HepG2 (cell line): ENCODE measurements around the gene JOSD2. TPM values are rescaled to one million over a fixed set of nuclear protein-coding genes. Genes with fewer than 3 reads are reported as not detected.

Experiments
- ATAC-seq: fragments of 200-7000 bp; cut with Tn5 transposase; 3 replicates; pipeline ENCODE4 v1.9.1; 2020; ENCODE audit warnings: mild to moderate bottlenecking, moderate library complexity
- BruUV-seq: library from RNA; stranded (reverse); fragments of 400-500 nt; replicated peaks from 2 replicates; lab custom pipeline; 2021; lab: Mats Ljungman, UMichigan
- CTCF ChIA-PET: fragments of 300-600 bp; formaldehyde crosslinking; extraction: SDS; loops from one replicate; lab custom pipeline; 2021; ENCODE audit warnings: low total read pairs, inconsistent platforms, low intra/inter-chr PET ratio; lab: Yijun Ruan, JAX
- POLR2A ChIA-PET: fragments of 350-600 bp; sonication (Branson Sonifier 250); formaldehyde crosslinking; loops from one replicate; lab custom pipeline; 2020; ENCODE audit warnings: antibody characterized with exemption, inconsistent platforms; lab: Yijun Ruan, JAX
- DNase-seq: peaks from one replicate; pipeline ENCODE4 v3.0.0-alpha.2; 2015; ENCODE audit warnings: low spot score
- FAIRE-seq: peaks from 3 replicates; lab custom pipeline; 2011; peaks lifted over from hg19 to GRCh38; lab: Jason Lieb, UNC
- H2AFZ ChIP-seq: one replicate; pipeline ENCODE4 v1.6.1; 2011; ENCODE audit warnings: low read length, inconsistent platforms
- H3K27ac ChIP-seq: fragments of 300-600 bp; 3 replicates; pipeline ENCODE4 v1.8.0; 2011; ENCODE audit warnings: mixed run types, mild to moderate bottlenecking, mixed read lengths, low read length, inconsistent platforms; ENCODE audit not compliant: insufficient read depth; ENCODE audit errors: extremely low read length
- H3K27me3 ChIP-seq, 2 experiments: fragments of 200-600 bp in 1 of 2; 2 replicates in 1 of 2; 3 replicates in 1 of 2; pipeline versions ENCODE4 v1.6.0 to v1.8.0; 2011; ENCODE audit warnings: low read length in 2 of 2, mild to moderate bottlenecking in 2 of 2, moderate library complexity in 2 of 2, inconsistent platforms in 1 of 2; ENCODE audit not compliant: insufficient read depth in 2 of 2, control insufficient read depth in 1 of 2
- H3K36me3 ChIP-seq, 2 experiments: fragments of 200-600 bp in 1 of 2; replicated peaks in 1 of 2; 2 replicates in 1 of 2; 3 replicates in 1 of 2; pipeline versions ENCODE4 v1.5.1 to v1.8.0; 2011; ENCODE audit warnings: low read length in 2 of 2, inconsistent platforms in 1 of 2; ENCODE audit not compliant: insufficient read depth in 2 of 2, control insufficient read depth in 1 of 2
- H3K4me1 ChIP-seq: 2 replicates; pipeline ENCODE4 v1.5.1; 2012; ENCODE audit warnings: low read length, inconsistent platforms; ENCODE audit not compliant: insufficient read depth
- H3K4me2 ChIP-seq: 2 replicates; pipeline ENCODE4 v1.6.0; 2011; ENCODE audit warnings: low read depth, low read length, inconsistent platforms
- H3K4me3 ChIP-seq, 3 experiments: fragments of 200-600 bp in 1 of 3; sonication (generic), shearing (Covaris generic) in 1 of 3; replicated peaks in 1 of 3; 2 replicates each; pipeline ENCODE4 v1.5.1; 2011 to 2016; ENCODE audit warnings: low read length in 3 of 3, inconsistent platforms in 2 of 3, low read depth in 2 of 3, mild to moderate bottlenecking in 2 of 3, control low read depth in 1 of 3, mixed read lengths in 1 of 3; ENCODE audit not compliant: insufficient read depth in 1 of 3
- H3K79me2 ChIP-seq: one replicate; pipeline ENCODE4 v1.6.1; 2011; ENCODE audit warnings: low read length, inconsistent platforms; ENCODE audit not compliant: insufficient read depth
- H3K9ac ChIP-seq: 2 replicates; pipeline ENCODE4 v1.6.0; 2011; ENCODE audit warnings: mild to moderate bottlenecking, low read depth, low read length, inconsistent platforms; ENCODE audit not compliant: insufficient read depth
- H3K9me3 ChIP-seq: 2 replicates; pipeline ENCODE4 v1.5.1; 2012; ENCODE audit warnings: mild to moderate bottlenecking, low read length
- H4K20me1 ChIP-seq: 2 replicates; pipeline ENCODE4 v1.6.0; 2011; ENCODE audit warnings: inconsistent platforms, mild to moderate bottlenecking, low read length, moderate library complexity; ENCODE audit not compliant: insufficient read depth
- ATM ChIP-seq: fragments of 450-650 bp; IDR thresholded peaks from 2 replicates; pipeline ENCODE4 v1.7.1; 2017; ENCODE audit warnings: mild to moderate bottlenecking, borderline replicate concordance
- GZF1 ChIP-seq: sonication (generic); formaldehyde crosslinking; IDR thresholded peaks from 2 replicates; pipeline ENCODE4 v1.5.1; 2020; ENCODE audit warnings: mild to moderate bottlenecking, missing genetic modification reagents
- JARID2 ChIP-seq: sonication (generic); formaldehyde crosslinking; IDR thresholded peaks from 2 replicates; pipeline ENCODE4 v1.8.1; 2023; ENCODE audit warnings: missing genetic modification reagents, inconsistent platforms; ENCODE audit not compliant: insufficient replicate concordance
- KDM5A ChIP-seq: fragments of 200-600 bp; sonication (generic); IDR thresholded peaks from 2 replicates; pipeline ENCODE4 v1.7.0; 2018; ENCODE audit warnings: antibody characterized with exemption, mild to moderate bottlenecking, low read length, borderline replicate concordance
- ZBTB7B ChIP-seq: sonication (generic); formaldehyde crosslinking; IDR thresholded peaks from 2 replicates; pipeline ENCODE4 v1.4.0; 2020; ENCODE audit warnings: missing genetic modification reagents
- ZNF558 ChIP-seq: sonication (generic); formaldehyde crosslinking; IDR thresholded peaks from 2 replicates; pipeline ENCODE4 v1.9.0; 2022; ENCODE audit warnings: mild to moderate bottlenecking, missing genetic modification reagents, borderline replicate concordance
- ZNF616 ChIP-seq: sonication (generic); formaldehyde crosslinking; IDR thresholded peaks from 2 replicates; pipeline ENCODE4 v1.5.0; 2020; ENCODE audit warnings: low read depth, mild to moderate bottlenecking, missing genetic modification reagents
- ZNF629 ChIP-seq: sonication (generic); formaldehyde crosslinking; conservative IDR thresholded peaks from 2 replicates; pipeline ENCODE4 v1.5.0; 2020; ENCODE audit warnings: missing genetic modification reagents
- ZSCAN12 ChIP-seq: sonication (generic); formaldehyde crosslinking; IDR thresholded peaks from 2 replicates; pipeline ENCODE4 v1.9.0; 2021; ENCODE audit warnings: mild to moderate bottlenecking, missing genetic modification reagents
- WGBS: methylation state at CpG from one replicate; pipeline ENCODE4 v1.1.6; 2017; ENCODE audit warnings: low lambda C conversion rate; 5-methylcytosine and 5-hydroxymethylcytosine counted together
- in situ Hi-C: cut with HindIII; loops from 2 replicates; pipeline ENCODE4 v1.10.0; 2017; ENCODE audit warnings: low pct_unique_long_range_greater_than_20kb; ENCODE audit not compliant: extremely low pct_ligation_motif_present
- intact Hi-C: fragments of 100-400 bp; cut with micrococcal nuclease; formaldehyde crosslinking; loops from one replicate; pipeline ENCODE4 v1.10.0; 2022; ENCODE audit not compliant: unreplicated experiment
- polyA plus RNA-seq, 8 experiments: library from polyadenylated mRNA; depleted of rRNA in 3 of 8; stranded (reverse) in 7 of 8; unstranded in 1 of 8; fragments of >200 nt; fragmentation: Illumina TruSeq in 4 of 8; extraction: Trizol in 4 of 8; gene quantifications; 2 replicates each; pipeline versions ENCODE4 v1.2.1 to v1.2.3, GENCODE V29; 2011 to 2016; ENCODE audit warnings: low read depth in 4 of 8, missing spikeins in 1 of 8, mixed read lengths in 1 of 8; ENCODE audit not compliant: insufficient read depth in 1 of 8
- total RNA-seq, 5 experiments: library from RNA; depleted of rRNA; stranded (reverse); fragments of >200 nt; fragmentation: Illumina TruSeq; extraction: Trizol; gene quantifications; 2 replicates each; pipeline ENCODE4 v1.2.3, GENCODE V29; 2016; ENCODE audit warnings: low read depth in 1 of 5
- TF ChIP-seq, protein P1 (sequence below), 2 experiments: sonication (generic) in 1 of 2; formaldehyde crosslinking in 1 of 2; IDR thresholded peaks; 2 replicates each; pipeline versions ENCODE4 v1.5.1 to v1.6.1; 2011 to 2020; ENCODE audit warnings: borderline replicate concordance in 1 of 2, low read depth in 1 of 2, low read length in 1 of 2, mild to moderate bottlenecking in 1 of 2, missing genetic modification reagents in 1 of 2, moderate library complexity in 1 of 2
- TF ChIP-seq, protein P2 (sequence below): sonication (generic); formaldehyde crosslinking; IDR thresholded peaks from 2 replicates; pipeline ENCODE4 v1.5.0; 2020; ENCODE audit warnings: mild to moderate bottlenecking, missing genetic modification reagents
- TF ChIP-seq, protein P3 (sequence below): sonication (generic); formaldehyde crosslinking; IDR thresholded peaks from 2 replicates; pipeline ENCODE4 v1.5.1; 2020; ENCODE audit warnings: missing genetic modification reagents, mild to moderate bottlenecking, borderline replicate concordance

Gene JOSD2
- total and polyA plus RNA-seq, 2 of the 13 experiments (the other 11 are each of a cell fraction or from before 2014, with no cell fraction given), result 2.0 to 4.1 TPM

DNA sequence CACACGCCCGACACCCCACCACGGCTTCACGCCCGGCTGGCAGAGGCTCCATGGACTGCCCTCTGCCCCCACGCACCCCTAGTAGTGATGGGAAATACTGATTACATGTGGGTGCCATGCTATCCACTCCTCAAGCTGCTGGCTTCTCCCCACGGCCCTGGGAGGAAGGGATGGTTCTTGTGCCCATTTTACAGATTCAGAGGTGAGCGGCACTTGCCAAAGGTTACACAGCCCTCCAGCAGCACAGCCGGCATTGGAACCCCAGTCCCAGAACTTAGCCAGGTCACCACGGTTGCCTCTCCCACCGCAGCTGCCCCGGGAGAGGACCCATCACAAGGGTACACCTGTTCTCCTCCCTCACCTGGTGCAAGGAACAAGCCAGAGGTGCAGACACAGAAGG is 44.0 kb upstream of the JOSD2 start:
- Histone ChIP-seq H3K27me3 (peaks cover 1 to 23% of the 10 kb centered on the region in 2 experiments; a peak in 3 of 5 replicates), H3K9me3 (no peaks in the 10 kb centered on the region), H3K4me1 (peaks cover 13% of the 10 kb centered on the region), H3K36me3 (no peaks in the 10 kb centered on the region), H3K27ac (no peak overlapping the region), H2AFZ (no peak overlapping the region), H4K20me1 (no peaks in the 10 kb centered on the region), H3K4me3 (no peak overlapping the region), H3K4me2 (no peak overlapping the region), H3K79me2 (no peaks in the 10 kb centered on the region), H3K9ac (no peak overlapping the region)
- POLR2A ChIA-PET, result no interaction called here
- WGBS, result 68% methylated on average over 6 of the region's 12 CpGs
- FAIRE-seq, result no peak
- in situ Hi-C loops, result no loop called here
- ATAC-seq, result no peak
- CTCF ChIA-PET, result no interaction called here
- intact Hi-C loops, result no loop called here
- no peak for DNase-seq
- TF ChIP-seq ATM (no peak), ZNF629 (CRISPR knock-in tag) (peak; percentile 63)
- BruUV-seq, result no TSS peak

DNA sequence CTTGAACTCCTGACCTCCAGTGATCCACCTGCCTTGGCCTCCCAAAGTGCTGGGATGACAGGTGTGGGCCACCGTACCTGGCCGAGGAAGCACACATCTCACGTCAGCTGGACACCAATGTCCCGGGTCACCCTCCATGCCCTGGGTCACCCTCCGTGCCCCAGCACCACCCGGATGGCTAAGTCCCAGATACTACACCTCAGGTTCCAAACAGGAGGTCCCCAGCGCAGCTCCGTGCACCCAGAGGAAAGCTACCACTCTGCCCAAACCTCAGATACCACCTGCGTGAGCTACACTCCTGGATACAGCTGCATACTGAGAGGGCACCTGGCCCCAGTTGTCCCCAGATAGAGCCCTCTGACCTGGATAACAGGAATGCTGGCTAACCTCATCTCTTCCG is 43.2 kb upstream of the JOSD2 start:
- ChIA-PET POLR2A (no interaction called here), CTCF (no interaction called here)
- DNase-seq (no peak), FAIRE-seq (no peak), ATAC-seq (no peak)
- Histone ChIP-seq H3K36me3 (no peaks in the 10 kb centered on the region), H3K27ac (no peak overlapping the region), H3K4me1 (peaks cover 13% of the 10 kb centered on the region), H3K79me2 (no peaks in the 10 kb centered on the region), H3K4me3 (no peak overlapping the region), H3K9me3 (no peaks in the 10 kb centered on the region), H3K27me3 (peaks cover 2 to 31% of the 10 kb centered on the region in 2 experiments; a peak in 3 of 5 replicates), H3K4me2 (no peak overlapping the region), H4K20me1 (no peaks in the 10 kb centered on the region), H3K9ac (no peak overlapping the region), H2AFZ (no peak overlapping the region)
- BruUV-seq, result no TSS peak
- intact Hi-C loops, result no loop called here
- in situ Hi-C loops, result no loop called here
- WGBS, result 25% methylated on average over 2 of the region's 10 CpGs
- TF ChIP-seq ZSCAN12 (CRISPR knock-in tag) (no peak), ZBTB7B (CRISPR knock-in tag) (no peak), KDM5A (no peak), ZNF616 (CRISPR knock-in tag) (no peak), ZNF558 (CRISPR knock-in tag) (no peak), JARID2 (CRISPR knock-in tag) (no peak), GZF1 (no peak)
- TF ChIP-seq, protein P1, sequence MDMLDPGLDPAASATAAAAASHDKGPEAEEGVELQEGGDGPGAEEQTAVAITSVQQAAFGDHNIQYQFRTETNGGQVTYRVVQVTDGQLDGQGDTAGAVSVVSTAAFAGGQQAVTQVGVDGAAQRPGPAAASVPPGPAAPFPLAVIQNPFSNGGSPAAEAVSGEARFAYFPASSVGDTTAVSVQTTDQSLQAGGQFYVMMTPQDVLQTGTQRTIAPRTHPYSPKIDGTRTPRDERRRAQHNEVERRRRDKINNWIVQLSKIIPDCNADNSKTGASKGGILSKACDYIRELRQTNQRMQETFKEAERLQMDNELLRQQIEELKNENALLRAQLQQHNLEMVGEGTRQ (IDR thresholded peaks at IDR 0.05; ENCODE audit: low read depth, low read length), result no peak
- TF ChIP-seq, protein P1 (CRISPR knock-in tag; IDR thresholded peaks at IDR 0.05; ENCODE audit: borderline replicate concordance), result no peak
- TF ChIP-seq, protein P2, sequence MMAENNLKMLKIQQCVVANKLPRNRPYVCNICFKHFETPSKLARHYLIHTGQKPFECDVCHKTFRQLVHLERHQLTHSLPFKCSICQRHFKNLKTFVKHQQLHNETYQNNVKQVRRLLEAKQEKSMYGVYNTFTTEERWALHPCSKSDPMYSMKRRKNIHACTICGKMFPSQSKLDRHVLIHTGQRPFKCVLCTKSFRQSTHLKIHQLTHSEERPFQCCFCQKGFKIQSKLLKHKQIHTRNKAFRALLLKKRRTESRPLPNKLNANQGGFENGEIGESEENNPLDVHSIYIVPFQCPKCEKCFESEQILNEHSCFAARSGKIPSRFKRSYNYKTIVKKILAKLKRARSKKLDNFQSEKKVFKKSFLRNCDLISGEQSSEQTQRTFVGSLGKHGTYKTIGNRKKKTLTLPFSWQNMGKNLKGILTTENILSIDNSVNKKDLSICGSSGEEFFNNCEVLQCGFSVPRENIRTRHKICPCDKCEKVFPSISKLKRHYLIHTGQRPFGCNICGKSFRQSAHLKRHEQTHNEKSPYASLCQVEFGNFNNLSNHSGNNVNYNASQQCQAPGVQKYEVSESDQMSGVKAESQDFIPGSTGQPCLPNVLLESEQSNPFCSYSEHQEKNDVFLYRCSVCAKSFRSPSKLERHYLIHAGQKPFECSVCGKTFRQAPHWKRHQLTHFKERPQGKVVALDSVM, result no peak
- TF ChIP-seq, protein P3, sequence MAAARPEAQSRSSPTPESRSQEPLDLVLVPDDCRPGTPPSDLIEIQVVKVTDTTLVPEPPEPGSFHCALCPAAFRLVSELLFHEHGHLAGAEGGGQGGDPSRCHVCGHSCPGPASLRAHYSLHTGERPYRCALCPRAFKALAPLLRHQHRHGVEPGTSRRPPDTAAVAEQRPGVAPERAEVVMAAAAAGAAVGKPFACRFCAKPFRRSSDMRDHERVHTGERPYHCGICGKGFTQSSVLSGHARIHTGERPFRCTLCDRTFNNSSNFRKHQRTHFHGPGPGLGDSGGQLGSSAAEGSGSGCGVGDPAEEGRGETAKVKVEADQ (CRISPR knock-in tag), result no peak
